ENCODE measurements around the gene STRBP. TPM values are rescaled to one million over a fixed set of nuclear protein-coding genes. Genes with fewer than 3 reads are reported as not detected.

STRBP gene
- total RNA-seq, 4 donors from 2014 or later, result 6.0 to 9.3 (median 8.1) TPM

GRCh38 chr9:123093141-123093540 lies 175.2 kb downstream of the STRBP start:
- no peak for ATAC-seq (ENCODE audit: low FRiP score)
- TF ChIP-seq CTCF (IDR thresholded peaks at IDR 0.05), result no peak

GRCh38 chr9:123091459-123091858 lies 176.9 kb downstream of the STRBP start:
- TF ChIP-seq CTCF (IDR thresholded peaks at IDR 0.05), result no peak
- ATAC-seq (ENCODE audit: low FRiP score), result no peak
- no peak for DNase-seq (ENCODE audit: low spot score)

More at GRCh38 chr9:123093141-123093540, 175.2 kb downstream of the STRBP start:
- no peak for DNase-seq (ENCODE audit: low spot score)

GRCh38 chr9:123090956-123091355 lies 177.4 kb downstream of the STRBP start:
- DNase-seq (ENCODE audit: low spot score) (no peak), ATAC-seq (ENCODE audit: low FRiP score) (no peak)
- no peak for TF ChIP-seq CTCF (IDR thresholded peaks at IDR 0.05)

- ATAC-seq (ENCODE audit: low FRiP score) (no peak), DNase-seq (ENCODE audit: low spot score) (no peak)
- no peak for TF ChIP-seq CTCF (IDR thresholded peaks at IDR 0.05)
These were observed 178.0 kb downstream of the STRBP start for GRCh38 chr9:123090198-123090896.

- no peak for TF ChIP-seq CTCF (IDR thresholded peaks at IDR 0.05)
- no peak for ATAC-seq (ENCODE audit: low FRiP score)
- no peak for DNase-seq (ENCODE audit: low spot score)
These were observed 178.6 kb downstream of the STRBP start for GRCh38 chr9:123089790-123090189.

- TF ChIP-seq CTCF (IDR thresholded peaks at IDR 0.05), result no peak
- no peak for DNase-seq (ENCODE audit: low spot score)
These were observed 179.3 kb downstream of the STRBP start for GRCh38 chr9:123089040-123089439.

GRCh38 chr9:123087359-123087888 lies 181.0 kb downstream of the STRBP start:
- no peak for ATAC-seq (ENCODE audit: low FRiP score)
- DNase-seq (ENCODE audit: low spot score), result no peak

More at GRCh38 chr9:123089040-123089439, 179.3 kb downstream of the STRBP start:
- no peak for ATAC-seq (ENCODE audit: low FRiP score)

More at GRCh38 chr9:123087359-123087888, 181.0 kb downstream of the STRBP start:
- no peak for TF ChIP-seq CTCF (IDR thresholded peaks at IDR 0.05)
